ENCODE results near the gene RB1. TPM values are rescaled to one million over a fixed set of nuclear protein-coding genes. Genes with fewer than 3 reads are reported as not detected.

Gene RB1
- polyA plus RNA-seq, 1 donor from 2014 or later, result 29.5 TPM

- no peak overlapping the region for H3K9ac ChIP-seq (ENCODE audit: low read length)
- no peaks in the 10 kb centered on the region for H3F3A ChIP-seq (ENCODE audit: insufficient read depth, low read length, poor library complexity, severe bottlenecking)
- no peaks in the 10 kb centered on the region for H3K27me3 ChIP-seq (ENCODE audit: insufficient read depth, low read depth, low read length)
- H3K9me3 ChIP-seq (ENCODE audit: low read length), result no peaks in the 10 kb centered on the region
- H3K36me3 ChIP-seq (ENCODE audit: insufficient read depth, low read length), result no peaks in the 10 kb centered on the region
- no peaks in the 10 kb centered on the region for H3K9me2 ChIP-seq (ENCODE audit: insufficient read depth, low read length)
- H3K4me2 ChIP-seq (ENCODE audit: low read length), result no peak overlapping the region
- no peak overlapping the region for H3K4me3 ChIP-seq (ENCODE audit: low read length)
- no peak overlapping the region for H3K27ac ChIP-seq (ENCODE audit: low read length)
- no peak for TF ChIP-seq RAD21 (conservative IDR thresholded peaks at IDR 0.05)
- TF ChIP-seq POLR2AphosphoS5 (IDR thresholded peaks at IDR 0.05), result no peak
- no peak for TF ChIP-seq EZH2 (IDR thresholded peaks at IDR 0.05; ENCODE audit: borderline replicate concordance, insufficient read depth, low read length, poor library complexity, severe bottlenecking)
- TF ChIP-seq EP300 (conservative IDR thresholded peaks at IDR 0.05; ENCODE audit: poor library complexity, severe bottlenecking), result no peak
- TF ChIP-seq SMC3 (conservative IDR thresholded peaks at IDR 0.05; ENCODE audit: poor library complexity), result no peak
- TF ChIP-seq CTCF (IDR thresholded peaks at IDR 0.05; ENCODE audit: poor library complexity, severe bottlenecking), result no peak
- H3K79me2 ChIP-seq (replicated peaks; ENCODE audit: insufficient read depth, low read length), result no peaks in the 10 kb centered on the region
- H4K20me1 ChIP-seq (ENCODE audit: insufficient read depth), result no peaks in the 10 kb centered on the region
- no peak overlapping the region for H2AFZ ChIP-seq (ENCODE audit: low read depth, low read length)
These were observed 197.2 kb downstream of the RB1 start for GRCh38 chr13:48500652-48501197.

- Histone ChIP-seq H4K20me1 (ENCODE audit: insufficient read depth) (no peaks in the 10 kb centered on the region), H3K27me3 (ENCODE audit: insufficient read depth, low read depth, low read length) (no peaks in the 10 kb centered on the region), H2AFZ (ENCODE audit: low read depth, low read length) (no peak overlapping the region), H3K36me3 (ENCODE audit: insufficient read depth, low read length) (no peaks in the 10 kb centered on the region), H3K9me3 (ENCODE audit: low read length) (no peaks in the 10 kb centered on the region), H3K9me2 (ENCODE audit: insufficient read depth, low read length) (no peaks in the 10 kb centered on the region), H3K9ac (ENCODE audit: low read length) (no peak overlapping the region), H3K4me2 (ENCODE audit: low read length) (no peak overlapping the region), H3K4me3 (ENCODE audit: low read length) (no peak overlapping the region), H3K27ac (ENCODE audit: low read length) (no peak overlapping the region), H3K79me2 (replicated peaks; ENCODE audit: insufficient read depth, low read length) (no peaks in the 10 kb centered on the region), H3F3A (ENCODE audit: insufficient read depth, low read length, poor library complexity, severe bottlenecking) (no peaks in the 10 kb centered on the region)
- no peak for TF ChIP-seq CTCF (IDR thresholded peaks at IDR 0.05; ENCODE audit: poor library complexity, severe bottlenecking)
- no peak for TF ChIP-seq MXI1 (conservative IDR thresholded peaks at IDR 0.05; ENCODE audit: poor library complexity, severe bottlenecking)
- no peak for TF ChIP-seq EZH2 (IDR thresholded peaks at IDR 0.05; ENCODE audit: borderline replicate concordance, insufficient read depth, low read length, poor library complexity, severe bottlenecking)
- no peak for TF ChIP-seq REST (IDR thresholded peaks at IDR 0.05; ENCODE audit: borderline replicate concordance)
These were observed 198.2 kb downstream of the RB1 start for GRCh38 chr13:48501705-48502104.

Measured in neural cell (in vitro differentiated cells).